HG02884 (cell line): ENCODE data around the gene ABHD11.
"Not testable (repeated sequence)": the region's sequence is repeated elsewhere in the genome, so short reads cannot be mapped to it uniquely, and the experiment has no call there.

Experiments
- ATAC-seq: cut with Tn5 transposase; IDR thresholded peaks from one replicate; pipeline ENCODE4 v1.9.1; 2021; ENCODE audit warnings: mild to moderate bottlenecking, moderate library complexity; ENCODE audit not compliant: unreplicated experiment

Gene ABHD11

GRCh38 chr7:73738612-73739386, at the start of gene ABHD11:
Gene ABHD11 (minus strand): TSS chr7:73738802. CDS start chr7:73738770, 32 bp downstream.
- ATAC-seq: peak; percentile 85

- ATAC-seq: not testable (repeated sequence)
Measured at GRCh38 chr7:73787786-73788048, 49.1 kb upstream of the ABHD11 start.

- ATAC-seq: no peak
Measured at GRCh38 chr7:73786588-73786987, 48.0 kb upstream of the ABHD11 start.

GRCh38 chr7:73779517-73779916, 40.9 kb upstream of the ABHD11 start:
- ATAC-seq: no peak

GRCh38 chr7:73778801-73779389, 40.3 kb upstream of the ABHD11 start:
- no peak for ATAC-seq

GRCh38 chr7:73774923-73775322, 36.3 kb upstream of the ABHD11 start:
- ATAC-seq: no peak

GRCh38 chr7:73773700-73774517, 35.3 kb upstream of the ABHD11 start:
- no peak for ATAC-seq

- no peak for ATAC-seq
Measured at GRCh38 chr7:73770860-73771670, 32.5 kb upstream of the ABHD11 start.

GRCh38 chr7:73770002-73770859, 31.6 kb upstream of the ABHD11 start, which contains the start of gene CLDN3:
Gene CLDN3 (minus strand): TSS chr7:73770270. CDS start chr7:73770049, 221 bp downstream.
- no peak for ATAC-seq

GRCh38 chr7:73769481-73770001, 30.9 kb upstream of the ABHD11 start:
- no peak for ATAC-seq

GRCh38 chr7:73768641-73769480, 30.3 kb upstream of the ABHD11 start:
- no peak for ATAC-seq

GRCh38 chr7:73766556-73767229, 28.1 kb upstream of the ABHD11 start:
- ATAC-seq: no peak

GRCh38 chr7:73762659-73762999, 24.0 kb upstream of the ABHD11 start:
- ATAC-seq: no peak

GRCh38 chr7:73761854-73762658, 23.5 kb upstream of the ABHD11 start:
- ATAC-seq: no peak

GRCh38 chr7:73758581-73759138, 20.1 kb upstream of the ABHD11 start:
- no peak for ATAC-seq

- ATAC-seq: no peak
Measured at GRCh38 chr7:73749931-73750776, 11.6 kb upstream of the ABHD11 start.
